Measurements from ENCODE around the gene PECR.

DNA sequence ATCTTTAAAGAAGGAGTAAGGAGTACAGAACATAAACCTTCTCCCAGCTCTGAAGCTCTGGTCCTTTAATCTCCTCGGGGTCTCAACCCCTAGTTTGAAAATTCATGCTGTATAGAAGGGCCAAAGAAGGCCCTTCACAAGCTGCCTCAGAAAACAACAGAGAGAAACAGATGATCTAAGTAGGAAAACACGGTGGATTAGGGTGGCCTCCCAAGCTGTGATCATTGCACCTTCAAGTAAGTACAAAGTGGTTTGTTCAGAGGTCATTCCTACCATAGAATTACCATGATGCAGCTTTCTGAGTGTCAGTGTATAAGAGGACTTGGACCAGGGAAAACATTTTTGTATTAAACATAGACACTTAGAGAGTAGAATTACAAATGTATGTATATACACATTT, 11.0 kb upstream of the PECR start:
- TF ChIP-seq POLR2A (IDR thresholded peaks at IDR 0.05; ENCODE audit: low read depth, low read length): no peak
- no peak for TF ChIP-seq TAF1 (IDR thresholded peaks at IDR 0.05; ENCODE audit: low read depth, low read length)
- no peak for TF ChIP-seq POLR2AphosphoS5 (IDR thresholded peaks at IDR 0.05; ENCODE audit: low read depth, low read length)
